Bronchial epithelial cell (primary cell): Measurements from ENCODE around the gene CLDN34. TPM values are rescaled to one million over a fixed set of nuclear protein-coding genes. Genes with fewer than 3 reads are reported as not detected.
A peak's percentile ranks its signal among the peaks of the same experiment; 100 is the strongest.

ENCODE experiments used
- DNase-seq: peaks from one replicate; pipeline ENCODE4 v3.0.0-alpha.2; 2010; ENCODE audit warnings: low read depth
- FAIRE-seq: peaks from 2 replicates; lab custom pipeline; 2011; peaks lifted over from hg19 to GRCh38; lab: Jason Lieb, UNC
- H3K27me3 ChIP-seq: 2 replicates; pipeline ENCODE4 v1.5.1; 2011; ENCODE audit warnings: low read length; ENCODE audit not compliant: control insufficient read depth, insufficient read depth
- H3K36me3 ChIP-seq: 2 replicates; pipeline ENCODE4 v1.5.1; 2011; ENCODE audit warnings: low read length; ENCODE audit not compliant: control insufficient read depth, insufficient read depth
- H3K4me3 ChIP-seq: 2 replicates; pipeline ENCODE4 v1.5.1; 2011; ENCODE audit warnings: mild to moderate bottlenecking, low read depth, low read length, control low read depth
- CTCF ChIP-seq: IDR thresholded peaks from 2 replicates; pipeline ENCODE4 v1.5.1; 2011; ENCODE audit warnings: mild to moderate bottlenecking, moderate library complexity, low read length, control low read depth, inconsistent platforms; ENCODE audit not compliant: insufficient read depth, severe bottlenecking
- total RNA-seq: library from RNA; depleted of rRNA; stranded (reverse); fragments of >200 nt; gene quantifications from 2 replicates; pipeline ENCODE4 v1.2.1, GENCODE V29; 2014

CLDN34 gene
- total RNA-seq, 1 donor from 2014 or later, result not detected

- DNase-seq, result peak; percentile 75
- Histone ChIP-seq H3K36me3 (peaks cover 8% of the 10 kb centered on the region), H3K27me3 (no peaks in the 10 kb centered on the region), H3K4me3 (no peak overlapping the region)
- no peak for FAIRE-seq
- no peak for TF ChIP-seq CTCF
These were observed 26.7 kb upstream of the CLDN34 start for GRCh38 chrX:9940421-9940820.

- no peaks in the 10 kb centered on the region for H3K27me3 ChIP-seq
- H3K36me3 ChIP-seq, result peaks cover 11% of the 10 kb centered on the region
- no peak for DNase-seq
- H3K4me3 ChIP-seq, result no peak overlapping the region
- peak; percentile 13 for FAIRE-seq
- TF ChIP-seq CTCF, result no peak
These were observed 25.1 kb upstream of the CLDN34 start for GRCh38 chrX:9942086-9942485.

- peaks cover 7% of the 10 kb centered on the region for H3K36me3 ChIP-seq
These were observed 23.7 kb upstream of the CLDN34 start for GRCh38 chrX:9943420-9943819.

GRCh38 chrX:9947131-9947794 lies 19.9 kb upstream of the CLDN34 start:
- no peak for TF ChIP-seq CTCF

More at GRCh38 chrX:9943420-9943819, 23.7 kb upstream of the CLDN34 start:
- Histone ChIP-seq H3K27me3 (no peaks in the 10 kb centered on the region), H3K4me3 (no peak overlapping the region)
- no peak for DNase-seq
- no peak for FAIRE-seq
- no peak for TF ChIP-seq CTCF

GRCh38 chrX:9948406-9948805 lies 18.8 kb upstream of the CLDN34 start:
- TF ChIP-seq CTCF, result no peak

More at GRCh38 chrX:9947131-9947794, 19.9 kb upstream of the CLDN34 start:
- DNase-seq (no peak), FAIRE-seq (no peak)
- no peak overlapping the region for H3K4me3 ChIP-seq
- H3K36me3 ChIP-seq, result peaks cover 6% of the 10 kb centered on the region
- H3K27me3 ChIP-seq, result no peaks in the 10 kb centered on the region

GRCh38 chrX:9952300-9952699 lies 14.9 kb upstream of the CLDN34 start:
- Histone ChIP-seq H3K36me3 (no peaks in the 10 kb centered on the region), H3K4me3 (no peak overlapping the region), H3K27me3 (no peaks in the 10 kb centered on the region)
- FAIRE-seq (no peak), DNase-seq (no peak)
- no peak for TF ChIP-seq CTCF

More at GRCh38 chrX:9948406-9948805, 18.8 kb upstream of the CLDN34 start:
- Histone ChIP-seq H3K27me3 (no peaks in the 10 kb centered on the region), H3K36me3 (peaks cover 5% of the 10 kb centered on the region), H3K4me3 (no peak overlapping the region)
- DNase-seq (no peak), FAIRE-seq (no peak)
